Hematopoietic multipotent progenitor cell treated with erythropoietin and hydrocortisone succinate and interleukin-3 and kit ligand, for 8 days (in vitro differentiated cells): ENCODE results near the gene NUB1.
A peak's percentile ranks its signal among the peaks of the same experiment; 100 is the strongest.
"Not testable (repeated sequence)": the region's sequence is repeated elsewhere in the genome, so short reads cannot be mapped to it uniquely, and the experiment has no call there.

ENCODE experiments used
- DNase-seq: peaks from one replicate; pipeline ENCODE4 v3.0.0-alpha.2; 2015

Gene NUB1

GRCh38 chr7:151341357-151342101 lies at the start of gene NUB1:
Gene NUB1 (plus strand): TSS chr7:151341812. CDS start chr7:151345350, 3,538 bp downstream.
- peak; percentile 79 for DNase-seq

DNA sequence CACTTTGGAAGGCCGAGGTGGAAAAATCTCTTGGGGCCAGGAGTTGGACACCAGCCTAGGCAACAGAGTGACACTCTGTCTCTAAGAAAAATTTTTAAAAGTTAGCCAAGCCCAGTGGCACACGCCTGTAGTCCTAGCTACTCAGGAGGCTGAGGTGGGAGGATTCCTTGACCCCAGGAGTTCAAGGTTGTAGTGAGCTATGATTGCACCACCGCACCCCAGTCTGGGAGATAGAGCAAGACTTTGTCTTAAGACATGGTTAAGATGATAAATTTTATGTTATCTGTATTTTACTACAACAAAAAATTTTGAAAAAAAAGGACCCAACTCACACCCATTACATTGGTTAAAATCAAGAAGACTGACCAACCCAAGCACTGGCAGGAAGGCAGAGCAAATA lies 48.8 kb upstream of the NUB1 start:
- DNase-seq: no peak

GRCh38 chr7:151296202-151296992 lies 45.2 kb upstream of the NUB1 start:
- DNase-seq: no peak

- no peak for DNase-seq
These were observed 42.8 kb upstream of the NUB1 start for GRCh38 chr7:151298765-151299164.

GRCh38 chr7:151299530-151299929 lies 42.1 kb upstream of the NUB1 start:
- DNase-seq: no peak

- DNase-seq: no peak
These were observed 41.5 kb upstream of the NUB1 start for GRCh38 chr7:151299940-151300645.

DNA sequence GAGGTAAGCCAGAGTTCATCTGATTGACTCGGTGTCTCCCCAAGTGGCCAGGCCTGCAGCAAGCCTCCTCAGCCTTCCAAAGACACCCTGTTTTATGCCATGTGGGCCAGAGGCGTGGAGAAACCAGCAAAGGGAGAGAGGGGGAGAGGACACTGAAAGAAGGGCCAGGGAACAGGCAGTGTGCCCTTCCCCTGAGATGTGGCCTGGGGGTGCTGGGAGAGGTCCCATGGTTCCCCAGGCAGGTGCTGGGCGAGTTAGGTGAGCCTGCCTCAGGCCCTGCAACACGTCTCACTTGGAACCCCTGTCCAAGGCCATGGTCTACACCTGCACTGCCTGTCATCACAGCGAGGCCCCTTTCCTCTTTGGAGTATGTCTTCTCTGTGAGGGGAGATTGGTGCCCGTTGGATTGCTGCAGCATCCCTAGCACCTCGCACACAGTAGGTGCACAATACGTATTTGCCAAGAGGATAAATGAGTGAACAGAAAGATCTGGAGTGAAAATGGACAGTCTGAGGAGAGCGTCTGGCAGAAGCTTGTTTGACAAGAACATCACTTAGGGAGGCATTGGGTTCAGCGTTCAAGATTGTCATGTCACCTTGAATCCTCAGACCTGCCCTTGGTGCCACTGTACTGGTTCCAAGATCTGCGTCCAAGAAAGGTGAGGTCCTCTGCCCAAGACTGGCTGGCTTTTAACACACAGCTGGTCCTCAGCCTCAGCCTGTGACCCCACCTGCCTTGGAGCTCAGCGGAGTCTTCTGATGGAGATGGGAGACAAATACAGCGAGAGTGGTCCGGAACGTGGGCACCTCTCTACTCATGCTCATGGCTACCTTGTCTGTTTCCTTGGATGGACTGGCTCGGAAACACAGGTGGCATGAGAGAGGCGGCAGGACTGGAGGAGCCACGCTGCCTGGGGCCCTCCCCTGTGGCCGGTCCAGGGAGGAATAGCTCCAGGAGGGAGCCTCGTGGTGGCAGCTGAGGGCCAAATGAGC lies 39.8 kb upstream of the NUB1 start:
- DNase-seq: no peak

DNA sequence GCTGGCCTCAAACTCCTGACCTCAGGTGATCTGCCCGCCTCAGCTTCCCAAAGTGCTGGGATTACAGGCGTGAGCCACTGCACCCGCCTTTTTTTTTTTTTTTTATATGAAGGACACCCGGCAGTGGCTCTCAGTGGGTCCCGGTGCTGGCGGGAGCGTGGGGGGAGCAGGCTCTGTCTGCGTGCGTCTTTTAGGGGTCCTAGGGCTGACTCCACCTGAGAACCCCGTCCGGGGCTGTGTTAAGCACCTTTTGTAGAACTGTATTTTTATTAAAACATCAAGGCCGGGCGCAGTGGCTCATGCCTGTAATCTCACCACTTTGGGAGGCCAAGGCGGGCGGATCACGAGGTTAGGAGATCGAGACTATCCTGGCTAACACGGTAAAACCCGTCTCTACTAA lies 37.4 kb upstream of the NUB1 start:
- DNase-seq: not testable (repeated sequence)

DNA sequence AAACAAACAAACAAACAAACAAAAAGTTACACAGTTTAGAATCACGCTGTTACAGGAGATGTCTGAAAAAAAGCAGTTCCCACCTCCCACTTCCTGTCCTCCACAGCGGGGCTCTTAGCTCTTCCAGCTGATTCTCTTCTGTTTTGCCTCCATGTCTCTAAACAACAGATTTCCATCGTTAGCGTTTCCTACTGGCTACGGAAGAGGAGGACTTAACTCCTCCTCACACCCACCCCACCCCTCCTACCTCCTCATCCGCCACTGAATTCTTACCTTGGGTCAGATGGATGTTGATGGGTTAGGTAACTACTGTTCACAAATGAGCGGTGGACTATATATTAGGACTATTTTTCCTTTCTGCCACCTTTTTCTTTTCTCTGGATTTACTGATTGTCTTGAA lies 36.8 kb upstream of the NUB1 start:
- DNase-seq: no peak

- DNase-seq: no peak
These were observed 35.2 kb upstream of the NUB1 start for GRCh38 chr7:151306374-151306773.

GRCh38 chr7:151306860-151307259 lies 34.8 kb upstream of the NUB1 start:
- DNase-seq: no peak

DNA sequence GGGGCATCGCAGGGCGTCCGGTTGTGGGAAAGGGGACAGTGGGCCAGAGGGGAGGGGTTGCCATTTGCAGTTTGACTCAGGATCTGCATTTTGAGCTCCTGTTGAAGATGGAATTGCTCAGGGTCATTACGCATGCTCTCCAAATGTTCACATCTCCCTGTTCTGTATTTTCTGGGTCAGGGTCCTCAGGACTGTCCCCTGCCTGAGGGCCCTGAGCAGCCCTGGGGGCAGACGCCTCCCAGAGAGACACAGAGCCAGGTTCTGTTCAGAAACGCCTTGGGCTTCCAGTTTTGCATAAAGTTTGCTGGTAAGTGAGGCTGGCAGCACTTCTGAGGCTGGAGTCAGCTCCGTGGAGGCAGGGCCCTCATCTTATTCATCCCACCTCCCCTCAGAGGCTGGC lies 34.1 kb upstream of the NUB1 start:
- no peak for DNase-seq

DNA sequence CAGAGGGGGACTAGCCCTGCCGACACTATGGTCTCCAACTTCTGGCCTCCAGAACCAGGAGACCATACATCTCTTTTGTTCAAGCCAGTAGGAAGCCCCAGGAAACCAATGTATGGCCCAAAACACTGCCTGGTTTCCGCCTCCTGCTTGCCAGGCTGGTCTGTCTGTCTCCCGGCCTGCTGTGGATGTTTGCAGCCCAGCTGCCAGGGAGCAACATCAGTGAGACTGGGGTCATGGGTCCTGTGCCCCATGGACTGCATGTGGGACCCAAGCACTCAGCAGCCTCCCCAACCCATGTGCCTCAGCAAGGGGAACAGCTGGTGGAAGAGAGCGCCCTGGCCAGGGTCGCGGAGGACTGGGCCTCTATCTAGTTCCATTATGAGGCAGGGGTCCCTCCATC lies 33.4 kb upstream of the NUB1 start:
- DNase-seq: no peak

- DNase-seq: no peak
These were observed 32.8 kb upstream of the NUB1 start for GRCh38 chr7:151308791-151309190.

- no peak for DNase-seq
These were observed 32.3 kb upstream of the NUB1 start for GRCh38 chr7:151309311-151309710.

DNA sequence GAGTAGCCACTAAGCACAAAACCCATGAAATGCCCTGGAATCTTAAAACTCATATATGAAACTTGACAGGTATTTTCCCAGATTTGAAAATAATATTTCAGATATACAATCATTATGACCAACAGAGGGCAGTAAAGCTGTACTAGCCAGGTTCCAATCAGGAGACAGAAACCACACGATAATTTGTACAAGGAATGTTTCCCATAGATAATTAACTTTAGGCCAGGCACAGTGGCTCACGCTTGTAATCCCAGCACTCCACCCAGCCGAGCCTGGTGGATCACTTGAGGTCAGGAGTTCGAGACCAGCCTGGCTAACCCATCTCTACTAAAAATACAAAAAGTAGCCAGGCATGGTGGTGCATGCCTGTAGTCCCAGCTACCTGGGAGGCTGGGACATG lies 31.0 kb upstream of the NUB1 start:
- peak; percentile 76 for DNase-seq

- DNase-seq: peak; percentile 73
These were observed 30.2 kb upstream of the NUB1 start for GRCh38 chr7:151311294-151311864.

DNA sequence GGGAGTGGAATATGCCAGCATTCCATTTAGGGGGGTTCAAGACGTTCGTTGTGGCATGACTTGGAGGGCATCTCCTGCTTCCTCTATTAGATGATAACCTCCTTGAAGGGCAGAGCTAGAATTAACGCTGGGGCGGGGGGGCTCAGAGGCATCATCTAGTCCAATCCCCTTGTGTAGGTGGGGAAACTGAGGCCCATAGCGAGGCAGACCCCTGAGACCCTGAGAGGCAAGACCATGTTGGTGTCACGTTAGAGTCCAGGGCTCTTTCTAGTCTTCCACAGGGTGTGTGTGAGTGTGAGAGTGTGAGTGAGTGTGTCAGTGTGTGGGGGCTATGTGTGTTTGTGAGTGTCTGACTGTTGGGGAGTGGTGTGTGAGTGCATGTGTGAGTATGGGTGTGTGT lies 29.3 kb upstream of the NUB1 start:
- no peak for DNase-seq

- DNase-seq: no peak
These were observed 28.5 kb upstream of the NUB1 start for GRCh38 chr7:151312831-151313809.

- DNase-seq: peak; percentile 47
These were observed 27.8 kb upstream of the NUB1 start for GRCh38 chr7:151313857-151314256.

DNA sequence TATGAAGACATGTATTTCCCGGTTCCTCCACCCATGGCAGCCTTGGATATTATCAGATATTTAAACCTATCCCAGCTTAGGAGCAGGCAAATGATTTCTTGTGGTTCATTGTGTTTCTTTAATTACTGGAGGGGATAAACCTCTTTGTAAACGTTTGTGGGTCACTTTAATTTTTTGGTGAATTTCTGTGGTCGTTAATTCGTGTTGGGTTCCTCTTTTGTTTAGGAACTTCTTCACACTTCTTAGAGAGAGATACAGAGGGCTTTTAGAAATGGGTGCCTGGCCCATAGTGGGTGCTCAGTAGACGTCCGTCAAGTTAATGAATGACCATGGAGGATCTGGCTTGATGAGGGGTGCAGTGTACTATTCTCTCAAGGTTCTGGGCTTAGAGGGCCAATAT lies 27.2 kb upstream of the NUB1 start:
- no peak for DNase-seq
